AG09309 (cell line): ENCODE measurements around the gene GABARAP.

Experiments used
- DNase-seq: peaks from one replicate; pipeline ENCODE4 v3.0.0-alpha.2; 2010; ENCODE audit warnings: low read depth
- H3K4me3 ChIP-seq: 2 replicates; pipeline ENCODE4 v1.5.1; 2011; ENCODE audit warnings: mild to moderate bottlenecking, low read depth, low read length, moderate library complexity; ENCODE audit not compliant: control insufficient read depth
- TF ChIP-seq, protein P1 (sequence below): IDR thresholded peaks from 2 replicates; pipeline ENCODE4 v1.5.1; 2011; ENCODE audit warnings: mild to moderate bottlenecking, low read depth, low read length, inconsistent platforms; ENCODE audit not compliant: insufficient read depth, control insufficient read depth; ENCODE audit errors: missing control alignments

GABARAP gene

DNA sequence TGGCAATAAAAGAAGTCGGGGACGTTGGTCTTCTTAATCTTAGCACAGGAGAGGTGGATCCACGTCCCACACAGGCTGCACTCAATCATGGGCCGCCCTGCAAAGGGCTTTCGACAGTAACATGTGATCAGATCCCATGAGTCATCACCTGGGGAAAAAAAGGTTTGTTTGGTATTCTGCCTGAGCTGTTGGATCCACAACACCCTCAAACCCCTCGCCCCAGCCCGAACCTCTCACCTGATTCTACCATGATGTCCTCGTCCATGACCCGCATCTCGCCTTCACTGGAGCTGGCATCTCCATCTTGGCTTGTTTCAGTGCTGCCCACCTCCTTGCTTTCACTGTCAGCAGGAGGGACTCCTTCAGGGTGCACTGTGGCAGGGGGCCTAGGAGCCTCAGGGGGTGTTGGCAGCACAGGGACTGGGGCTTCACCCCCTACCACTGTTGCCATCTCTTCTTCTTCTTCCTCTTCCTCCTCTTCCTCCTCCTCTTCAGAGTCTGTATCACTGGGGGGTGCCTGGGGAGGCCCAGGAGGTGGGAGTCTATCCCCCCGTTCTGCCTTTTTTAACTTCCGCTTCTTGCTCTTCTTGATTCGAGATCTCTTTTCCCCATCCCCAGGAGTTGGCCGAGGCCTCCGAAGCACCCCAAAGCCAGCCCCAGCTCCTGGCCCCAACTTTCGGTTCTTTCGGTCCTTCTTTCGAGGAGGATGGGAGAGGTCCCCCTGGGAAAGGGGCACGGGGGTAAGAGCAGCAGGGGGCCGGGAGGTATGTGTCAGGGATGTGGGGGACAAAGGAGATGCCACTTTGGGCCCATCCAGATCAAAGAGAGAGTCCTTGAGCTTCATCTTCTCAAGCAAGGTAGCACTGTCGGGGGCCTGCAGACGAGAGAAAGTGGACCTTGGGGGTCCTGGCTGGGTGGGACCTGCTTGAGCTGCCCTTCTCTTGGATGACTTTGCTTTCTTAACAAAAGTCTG lies 6.3 kb downstream of the GABARAP start:
- TF ChIP-seq, protein P1, sequence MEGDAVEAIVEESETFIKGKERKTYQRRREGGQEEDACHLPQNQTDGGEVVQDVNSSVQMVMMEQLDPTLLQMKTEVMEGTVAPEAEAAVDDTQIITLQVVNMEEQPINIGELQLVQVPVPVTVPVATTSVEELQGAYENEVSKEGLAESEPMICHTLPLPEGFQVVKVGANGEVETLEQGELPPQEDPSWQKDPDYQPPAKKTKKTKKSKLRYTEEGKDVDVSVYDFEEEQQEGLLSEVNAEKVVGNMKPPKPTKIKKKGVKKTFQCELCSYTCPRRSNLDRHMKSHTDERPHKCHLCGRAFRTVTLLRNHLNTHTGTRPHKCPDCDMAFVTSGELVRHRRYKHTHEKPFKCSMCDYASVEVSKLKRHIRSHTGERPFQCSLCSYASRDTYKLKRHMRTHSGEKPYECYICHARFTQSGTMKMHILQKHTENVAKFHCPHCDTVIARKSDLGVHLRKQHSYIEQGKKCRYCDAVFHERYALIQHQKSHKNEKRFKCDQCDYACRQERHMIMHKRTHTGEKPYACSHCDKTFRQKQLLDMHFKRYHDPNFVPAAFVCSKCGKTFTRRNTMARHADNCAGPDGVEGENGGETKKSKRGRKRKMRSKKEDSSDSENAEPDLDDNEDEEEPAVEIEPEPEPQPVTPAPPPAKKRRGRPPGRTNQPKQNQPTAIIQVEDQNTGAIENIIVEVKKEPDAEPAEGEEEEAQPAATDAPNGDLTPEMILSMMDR = no peak
- no peak overlapping the region for H3K4me3 ChIP-seq

DNA sequence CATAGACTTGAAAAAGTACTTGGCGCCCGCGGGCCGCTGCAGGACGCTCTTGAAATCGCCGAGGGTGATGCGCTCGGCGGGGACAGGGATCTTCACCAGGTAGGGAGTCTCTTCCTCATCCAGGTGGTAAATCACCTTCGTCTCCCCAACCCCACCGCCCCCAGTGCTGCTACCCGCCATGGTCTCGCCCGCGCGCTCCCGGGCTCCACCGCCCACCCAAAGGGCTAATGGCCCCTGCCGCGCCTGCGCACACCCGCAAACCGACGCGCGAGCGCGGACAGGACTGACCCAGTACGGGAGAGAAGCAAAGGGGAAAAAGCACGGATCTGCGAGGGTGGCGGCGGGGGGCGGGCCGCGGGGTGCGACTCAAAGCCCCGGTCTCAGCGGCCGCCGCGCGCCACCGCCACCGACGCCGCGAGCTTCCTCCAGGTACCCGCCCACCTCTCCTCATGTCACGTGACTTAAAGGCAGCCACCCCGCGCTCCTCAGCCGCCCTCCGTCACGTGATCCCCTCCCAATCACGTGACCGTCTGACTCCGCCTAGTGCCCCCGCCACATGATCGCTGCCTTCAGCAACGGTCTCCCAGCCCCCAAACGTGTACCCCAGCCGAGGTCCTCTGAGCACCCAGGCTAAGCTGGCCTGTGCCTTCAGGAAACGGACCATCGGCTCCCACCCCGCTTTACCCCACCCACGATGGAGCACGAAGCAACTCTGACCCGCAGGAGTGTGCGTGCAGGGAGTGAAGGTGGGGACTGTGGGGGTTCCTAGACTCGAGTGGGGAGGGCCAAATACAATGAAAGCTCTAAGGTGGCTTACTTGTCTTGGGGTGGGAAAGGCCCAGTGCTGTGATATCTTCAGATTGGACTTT lies 7.9 kb downstream of the GABARAP start, which contains the start of gene DVL2:
Gene DVL2, minus strand, starts transcription at position 435 of the 869 bp plus-strand sequence. Its CDS starts 255 bp downstream, at position 180.
- peak within 1 kb of the TSS; percentile 85 for H3K4me3 ChIP-seq
- DNase-seq = peak; percentile 74
- TF ChIP-seq, protein P1 = no peak

More for the DNA sequence above, 6.3 kb downstream of the GABARAP start:
- no peak for DNase-seq

DNA sequence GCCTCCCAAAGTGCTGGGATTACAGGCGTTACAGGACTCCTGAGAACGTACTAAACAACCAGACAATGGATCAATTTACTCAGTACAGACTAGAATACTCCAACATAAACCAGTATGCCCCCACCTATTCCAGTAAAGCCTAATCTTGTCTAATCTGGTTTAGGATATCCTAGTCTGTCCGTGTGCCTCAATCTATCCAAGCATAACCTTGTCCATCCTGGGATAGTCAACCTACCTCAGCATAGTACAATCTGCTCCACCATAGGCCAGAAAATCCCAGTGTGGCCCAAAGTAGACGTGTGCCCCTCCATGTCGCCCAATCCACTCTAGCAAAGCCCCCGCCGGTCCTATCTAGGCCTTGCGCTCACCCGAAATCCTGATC lies 8.6 kb downstream of the GABARAP start:
- DNase-seq = no peak
- peak overlapping the region; percentile 85 for H3K4me3 ChIP-seq
- TF ChIP-seq, protein P1 = no peak

DNA sequence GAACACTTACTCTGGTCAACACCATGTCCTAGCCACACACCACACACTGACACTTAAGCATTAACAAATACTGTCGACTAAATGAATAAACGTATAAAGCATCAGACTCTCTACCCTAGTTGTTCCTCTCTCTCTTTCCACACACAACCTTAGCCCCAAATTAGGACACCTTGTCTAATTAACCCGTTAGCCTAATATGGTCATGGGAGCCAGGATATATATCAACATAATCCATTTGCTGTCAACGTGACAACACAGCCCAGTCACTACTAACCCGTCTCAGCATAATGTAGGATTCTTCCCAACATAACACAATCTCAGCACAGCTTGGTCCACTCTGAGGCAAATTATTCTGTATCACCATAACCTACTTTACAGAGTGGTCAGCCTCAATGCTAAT lies 10.1 kb downstream of the GABARAP start:
- no peak for DNase-seq
- TF ChIP-seq, protein P1 = no peak
- no peak overlapping the region for H3K4me3 ChIP-seq

- DNase-seq = no peak
- TF ChIP-seq, protein P1 = no peak
- no peak overlapping the region for H3K4me3 ChIP-seq
Measured at GRCh38 chr17:7229504-7229903, 12.7 kb downstream of the GABARAP start.

DNA sequence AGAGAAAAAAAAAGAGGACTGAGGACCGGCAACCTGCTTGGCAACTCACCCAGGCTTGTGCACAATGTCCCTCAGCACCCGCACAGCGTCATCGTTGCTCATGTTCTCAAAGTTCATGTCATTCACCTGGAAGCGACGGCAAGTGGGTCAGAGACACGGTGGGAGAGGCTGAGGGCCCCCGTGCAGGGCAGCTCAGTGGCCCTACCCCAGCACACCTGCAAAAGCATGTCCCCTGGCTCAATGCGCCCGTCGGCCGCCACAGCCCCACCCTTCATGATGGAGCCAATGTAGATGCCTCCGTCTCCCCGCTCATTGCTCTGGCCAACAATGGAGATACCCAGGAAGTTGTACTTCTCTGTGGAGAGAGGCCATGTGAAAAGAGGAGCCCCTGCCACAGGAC lies 13.3 kb downstream of the GABARAP start:
- TF ChIP-seq, protein P1 = no peak
- no peak overlapping the region for H3K4me3 ChIP-seq
- DNase-seq = no peak
